ENCODE data around the gene SULF2. TPM values are rescaled to one million over a fixed set of nuclear protein-coding genes. Genes with fewer than 3 reads are reported as not detected.

The SULF2 gene
- total and polyA plus RNA-seq, 2 of the 13 experiments (the other 11 are each of a cell fraction or from before 2014, with no cell fraction given): 7.2 to 50.9 TPM

- 36% methylated on average over 2 of the region's 2 CpGs for WGBS (ENCODE audit: low lambda C conversion rate)
- ATAC-seq (peak; percentile 36), DNase-seq (ENCODE audit: low spot score) (peak; percentile 70), FAIRE-seq (peak; percentile 96)
- H3K4me1 ChIP-seq (ENCODE audit: insufficient read depth, low read length): peaks cover 42% of the 10 kb centered on the region
- no peaks in the 10 kb centered on the region for H3K36me3 ChIP-seq (replicated peaks in 1 of 2; ENCODE audit: control insufficient read depth in 1 of 2, insufficient read depth in 2 of 2, low read length in 2 of 2)
- ChIA-PET CTCF (ENCODE audit: low intra/inter-chr PET ratio, low total read pairs) (interaction anchor here (1.0 to 1.6 kb wide), 2 partner anchors 105 to 120 kb away, joined by 3 read pairs; no protein-coding TSS in a partner anchor), POLR2A (interaction anchor here (1.1 kb wide), 1 partner anchor 58 kb away, joined by 4 read pairs; no protein-coding TSS in a partner anchor)
- peak overlapping the region; percentile 3; the same call in 1 of the 2 replicates for H3K4me2 ChIP-seq (ENCODE audit: low read depth, low read length)
- H3K79me2 ChIP-seq (ENCODE audit: insufficient read depth, low read length): no peaks in the 10 kb centered on the region
- no peaks in the 10 kb centered on the region for H3K9me3 ChIP-seq (ENCODE audit: low read length)
- no peaks in the 10 kb centered on the region for H4K20me1 ChIP-seq (ENCODE audit: insufficient read depth, low read length)
- BruUV-seq (replicated peaks): TSS peak; percentile 67
- H3K27ac ChIP-seq (ENCODE audit: extremely low read length, insufficient read depth, low read length): no peak overlapping the region
- no peak overlapping the region for H2AFZ ChIP-seq (ENCODE audit: low read length)
- H3K4me3 ChIP-seq (replicated peaks in 1 of 3; ENCODE audit: insufficient read depth in 1 of 3, low read depth in 2 of 3, low read length in 3 of 3): no peak overlapping the region
- H3K9ac ChIP-seq (ENCODE audit: insufficient read depth, low read depth, low read length): no peak overlapping the region
- H3K27me3 ChIP-seq (ENCODE audit: control insufficient read depth in 1 of 2, insufficient read depth in 2 of 2, low read length in 2 of 2): peaks cover 3 to 23% of the 10 kb centered on the region in 2 experiments; a peak in 4 of 5 replicates
- intact Hi-C loops (cut with micrococcal nuclease; ENCODE audit: unreplicated experiment) (loop anchor here (1.0 kb wide), 1 partner anchor 105 kb away; no protein-coding TSS in a partner anchor), in situ Hi-C loops (cut with HindIII; ENCODE audit: extremely low pct_ligation_motif_present, low pct_unique_long_range_greater_than_20kb) (loop anchor here (5.0 kb wide), 1 partner anchor 101 kb away; no protein-coding TSS in a partner anchor)
- TF ChIP-seq SOX5 (CRISPR knock-in tag; IDR thresholded peaks at IDR 0.05; ENCODE audit: borderline replicate concordance) (peak; percentile 30; the same call in 1 of the 2 replicates), ZNF225 (CRISPR knock-in tag; IDR thresholded peaks at IDR 0.05) (no peak), TGIF2 (CRISPR knock-in tag; IDR thresholded peaks at IDR 0.05) (0 out of 2 replicates have a peak, but pooled peaks have one; percentile 46), GLI4 (CRISPR knock-in tag; IDR thresholded peaks at IDR 0.05; ENCODE audit: borderline replicate concordance) (peak; percentile 58; the same call in 1 of the 2 replicates), SAP130 (CRISPR knock-in tag; IDR thresholded peaks at IDR 0.05; ENCODE audit: low read depth) (0 out of 2 replicates have a peak, but pooled peaks have one; percentile 41), ZMYM3 (CRISPR knock-in tag; IDR thresholded peaks at IDR 0.05) (0 out of 2 replicates have a peak, but pooled peaks have one; percentile 40), IRF2 (CRISPR knock-in tag; IDR thresholded peaks at IDR 0.05) (0 out of 2 replicates have a peak, but pooled peaks have one; percentile 31), TEAD3 (CRISPR knock-in tag; optimal IDR thresholded peaks at IDR 0.05; ENCODE audit: borderline replicate concordance) (peak; percentile 21), IKZF4 (CRISPR knock-in tag; IDR thresholded peaks at IDR 0.05; ENCODE audit: borderline replicate concordance, low read depth, not compliant biosample characterization) (no peak), FOXO1 (CRISPR knock-in tag; IDR thresholded peaks at IDR 0.05) (0 out of 2 replicates have a peak, but pooled peaks have one; percentile 40), BHLHE40 (IDR thresholded peaks at IDR 0.05; ENCODE audit: low read length) (peak; percentile 30; the same call in 1 of the 2 replicates), SMC3 (IDR thresholded peaks at IDR 0.05; ENCODE audit: low read length) (peak; percentile 71), ZNF552 (CRISPR knock-in tag; IDR thresholded peaks at IDR 0.05; ENCODE audit: borderline replicate concordance) (no peak), PHF8 (CRISPR knock-in tag; IDR thresholded peaks at IDR 0.05) (0 out of 2 replicates have a peak, but pooled peaks have one; percentile 17), ZNF292 (CRISPR knock-in tag; IDR thresholded peaks at IDR 0.05; ENCODE audit: borderline replicate concordance, low read depth) (peak; percentile 49; the same call in 1 of the 2 replicates), ZBTB7B (CRISPR knock-in tag; IDR thresholded peaks at IDR 0.05) (no peak), ZNF331 (CRISPR knock-in tag; IDR thresholded peaks at IDR 0.05) (0 out of 2 replicates have a peak, but pooled peaks have one; percentile 57)
- TF ChIP-seq, protein P1, sequence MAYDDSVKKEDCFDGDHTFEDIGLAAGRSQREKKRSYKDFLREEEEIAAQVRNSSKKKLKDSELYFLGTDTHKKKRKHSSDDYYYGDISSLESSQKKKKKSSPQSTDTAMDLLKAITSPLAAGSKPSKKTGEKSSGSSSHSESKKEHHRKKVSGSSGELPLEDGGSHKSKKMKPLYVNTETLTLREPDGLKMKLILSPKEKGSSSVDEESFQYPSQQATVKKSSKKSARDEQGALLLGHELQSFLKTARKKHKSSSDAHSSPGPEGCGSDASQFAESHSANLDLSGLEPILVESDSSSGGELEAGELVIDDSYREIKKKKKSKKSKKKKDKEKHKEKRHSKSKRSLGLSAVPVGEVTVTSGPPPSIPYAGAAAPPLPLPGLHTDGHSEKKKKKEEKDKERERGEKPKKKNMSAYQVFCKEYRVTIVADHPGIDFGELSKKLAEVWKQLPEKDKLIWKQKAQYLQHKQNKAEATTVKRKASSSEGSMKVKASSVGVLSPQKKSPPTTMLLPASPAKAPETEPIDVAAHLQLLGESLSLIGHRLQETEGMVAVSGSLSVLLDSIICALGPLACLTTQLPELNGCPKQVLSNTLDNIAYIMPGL (CRISPR knock-in tag; IDR thresholded peaks at IDR 0.05; ENCODE audit: borderline replicate concordance in 1 of 2, low read depth in 1 of 2): 0 out of 4 replicates have a peak, but pooled peaks of 1 of the 2 experiments have one; percentile 49
- TF ChIP-seq, protein P2, sequence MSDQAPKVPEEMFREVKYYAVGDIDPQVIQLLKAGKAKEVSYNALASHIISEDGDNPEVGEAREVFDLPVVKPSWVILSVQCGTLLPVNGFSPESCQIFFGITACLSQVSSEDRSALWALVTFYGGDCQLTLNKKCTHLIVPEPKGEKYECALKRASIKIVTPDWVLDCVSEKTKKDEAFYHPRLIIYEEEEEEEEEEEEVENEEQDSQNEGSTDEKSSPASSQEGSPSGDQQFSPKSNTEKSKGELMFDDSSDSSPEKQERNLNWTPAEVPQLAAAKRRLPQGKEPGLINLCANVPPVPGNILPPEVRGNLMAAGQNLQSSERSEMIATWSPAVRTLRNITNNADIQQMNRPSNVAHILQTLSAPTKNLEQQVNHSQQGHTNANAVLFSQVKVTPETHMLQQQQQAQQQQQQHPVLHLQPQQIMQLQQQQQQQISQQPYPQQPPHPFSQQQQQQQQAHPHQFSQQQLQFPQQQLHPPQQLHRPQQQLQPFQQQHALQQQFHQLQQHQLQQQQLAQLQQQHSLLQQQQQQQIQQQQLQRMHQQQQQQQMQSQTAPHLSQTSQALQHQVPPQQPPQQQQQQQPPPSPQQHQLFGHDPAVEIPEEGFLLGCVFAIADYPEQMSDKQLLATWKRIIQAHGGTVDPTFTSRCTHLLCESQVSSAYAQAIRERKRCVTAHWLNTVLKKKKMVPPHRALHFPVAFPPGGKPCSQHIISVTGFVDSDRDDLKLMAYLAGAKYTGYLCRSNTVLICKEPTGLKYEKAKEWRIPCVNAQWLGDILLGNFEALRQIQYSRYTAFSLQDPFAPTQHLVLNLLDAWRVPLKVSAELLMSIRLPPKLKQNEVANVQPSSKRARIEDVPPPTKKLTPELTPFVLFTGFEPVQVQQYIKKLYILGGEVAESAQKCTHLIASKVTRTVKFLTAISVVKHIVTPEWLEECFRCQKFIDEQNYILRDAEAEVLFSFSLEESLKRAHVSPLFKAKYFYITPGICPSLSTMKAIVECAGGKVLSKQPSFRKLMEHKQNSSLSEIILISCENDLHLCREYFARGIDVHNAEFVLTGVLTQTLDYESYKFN (CRISPR knock-in tag; conservative IDR thresholded peaks at IDR 0.05): peak; percentile 34; the same call in 1 of the 2 replicates
Observed at GRCh38 chr20:47782920-47783552, 2.2 kb downstream of the SULF2 start.

Measured in HepG2 (cell line).